ENCODE results near the gene WDR59.
"Not testable (repeated sequence)": the region's sequence is repeated elsewhere in the genome, so short reads cannot be mapped to it uniquely, and the experiment has no call there.

The WDR59 gene

DNA sequence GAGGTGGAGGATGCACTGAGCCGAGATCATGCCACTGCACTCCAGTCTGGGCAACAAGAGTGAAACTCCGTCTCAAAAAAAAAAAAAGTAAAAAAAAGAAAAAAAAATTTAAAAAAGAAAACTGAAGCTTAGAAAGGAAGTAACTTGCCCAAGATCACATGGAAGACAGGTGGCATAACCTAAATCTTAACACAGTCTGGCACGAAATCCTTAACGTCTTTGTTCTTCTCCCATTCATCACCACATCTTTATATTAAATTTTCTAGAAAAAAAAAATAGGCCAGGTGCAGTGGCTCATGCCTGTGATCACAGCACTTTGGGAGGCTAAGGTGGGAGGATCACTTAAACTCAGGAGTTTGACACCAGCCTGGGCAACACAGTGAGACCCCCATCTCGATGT is 9.3 kb downstream of the WDR59 start:
- DNase-seq: no peak

DNA sequence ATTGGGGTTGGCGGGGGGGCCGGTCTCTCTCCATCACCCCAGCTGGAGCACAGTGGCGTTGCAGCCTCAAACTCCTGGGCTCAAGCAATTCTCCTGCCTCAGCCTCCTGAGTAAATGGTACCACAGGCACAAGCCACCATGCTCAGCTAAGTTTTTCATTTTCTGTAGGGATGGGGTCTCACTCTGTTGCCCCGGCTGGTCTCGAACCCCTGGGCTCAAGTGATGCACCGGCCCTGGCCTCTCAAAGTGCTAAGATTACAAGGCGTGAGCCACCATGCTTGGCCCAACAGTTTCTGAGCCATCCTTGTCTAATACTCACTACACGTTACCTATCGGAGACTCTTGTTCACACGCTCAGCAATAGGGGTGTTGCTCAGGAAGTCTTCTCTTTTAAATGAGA is 11.6 kb downstream of the WDR59 start:
- no peak for DNase-seq

DNA sequence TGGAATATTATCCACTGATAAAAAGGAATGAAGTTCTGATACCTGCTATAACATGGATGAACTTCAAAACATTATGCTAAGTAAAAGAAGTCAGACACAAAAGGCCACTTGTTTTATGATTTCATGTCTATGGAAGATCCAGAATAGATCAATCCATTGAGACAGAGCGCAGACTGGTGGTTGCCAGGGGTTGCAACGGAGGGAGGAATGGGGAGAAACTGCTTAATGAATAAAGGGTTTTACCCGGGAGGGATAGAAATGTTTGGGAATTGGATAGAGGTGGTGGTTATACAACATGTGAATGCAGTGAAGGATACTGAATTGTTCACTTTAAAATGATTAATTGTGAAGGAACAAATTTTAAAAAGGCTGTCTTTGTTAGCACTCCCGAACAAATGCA is 30.2 kb downstream of the WDR59 start:
- DNase-seq: no peak

DNA sequence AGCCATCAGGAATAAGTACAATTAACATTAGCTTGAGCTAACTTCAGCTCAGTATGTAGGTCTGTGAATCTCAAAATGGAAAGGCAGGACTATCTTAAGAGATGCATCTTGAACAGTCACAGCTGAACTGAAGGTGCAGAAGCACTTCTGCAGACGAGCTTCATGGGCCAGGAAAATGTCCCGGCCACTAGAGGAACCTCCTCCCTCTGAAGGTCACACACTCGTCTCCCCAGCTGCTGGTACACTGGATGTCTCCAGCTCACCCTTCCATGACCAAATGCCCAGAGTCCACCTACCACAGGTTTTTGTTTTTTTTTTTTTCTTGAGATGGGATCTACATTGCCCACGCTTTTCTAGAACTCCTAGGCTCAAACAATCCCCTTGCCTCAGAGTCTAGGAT is 33.2 kb downstream of the WDR59 start:
- no peak for DNase-seq

DNA sequence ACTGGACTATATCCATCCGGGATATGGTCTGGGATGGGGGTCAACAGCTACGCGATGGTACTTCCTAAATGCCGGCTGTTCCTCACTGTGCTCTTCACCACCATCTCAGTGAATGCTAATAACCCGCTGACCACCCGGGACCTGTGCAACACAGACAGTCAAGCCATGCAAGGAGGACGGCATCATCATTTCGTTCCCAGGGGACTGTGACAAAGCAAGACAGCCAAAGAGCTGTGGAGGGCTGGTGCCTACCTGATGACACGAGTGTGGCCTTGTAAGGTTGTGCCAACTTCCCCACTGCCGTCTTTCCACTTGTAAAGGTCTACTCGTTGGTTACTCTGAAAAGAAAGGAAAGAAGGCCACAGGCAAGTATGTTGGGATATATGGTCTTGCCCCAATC is 33.7 kb downstream of the WDR59 start:
- no peak for DNase-seq

DNA sequence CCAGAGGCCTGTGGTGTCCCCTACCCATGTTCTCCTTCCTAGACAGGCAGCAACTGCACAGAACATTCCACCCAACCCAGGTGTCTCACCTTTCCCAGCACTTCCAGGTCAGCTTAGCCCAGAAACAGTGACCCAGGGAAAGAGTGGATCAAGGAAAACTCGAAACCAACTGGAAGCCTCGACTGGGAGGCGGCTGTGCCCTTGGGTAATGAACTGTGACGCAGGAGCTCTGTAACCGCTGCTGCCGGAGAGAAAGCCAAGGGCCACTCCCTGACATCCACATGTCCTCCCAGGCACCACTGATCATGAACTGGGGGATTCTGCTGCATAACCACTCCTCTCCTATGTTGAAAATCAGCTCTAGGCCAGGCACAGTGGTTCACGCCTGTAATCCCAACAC is 34.4 kb downstream of the WDR59 start:
- DNase-seq: peak; percentile 12

DNA sequence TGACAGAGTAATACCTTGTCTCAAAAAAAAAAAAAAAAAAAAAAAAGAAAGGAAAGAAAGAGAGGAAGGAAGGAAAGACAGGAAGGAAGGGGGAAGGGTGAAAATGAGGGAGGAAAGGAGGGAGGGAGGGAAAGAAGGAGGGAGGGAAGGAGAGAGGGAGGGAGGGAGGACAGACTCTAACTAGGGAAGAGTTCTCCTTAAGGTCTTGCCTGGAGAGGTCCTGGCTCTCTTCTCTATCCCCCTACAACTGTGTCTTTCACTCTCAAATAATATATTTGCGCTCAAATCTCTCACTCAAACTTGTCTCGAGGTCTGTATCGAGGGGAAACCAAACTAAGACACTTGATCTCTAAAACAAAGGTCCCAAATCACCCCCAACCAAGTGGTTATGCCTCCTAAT is 35.6 kb downstream of the WDR59 start:
- DNase-seq: no peak

DNA sequence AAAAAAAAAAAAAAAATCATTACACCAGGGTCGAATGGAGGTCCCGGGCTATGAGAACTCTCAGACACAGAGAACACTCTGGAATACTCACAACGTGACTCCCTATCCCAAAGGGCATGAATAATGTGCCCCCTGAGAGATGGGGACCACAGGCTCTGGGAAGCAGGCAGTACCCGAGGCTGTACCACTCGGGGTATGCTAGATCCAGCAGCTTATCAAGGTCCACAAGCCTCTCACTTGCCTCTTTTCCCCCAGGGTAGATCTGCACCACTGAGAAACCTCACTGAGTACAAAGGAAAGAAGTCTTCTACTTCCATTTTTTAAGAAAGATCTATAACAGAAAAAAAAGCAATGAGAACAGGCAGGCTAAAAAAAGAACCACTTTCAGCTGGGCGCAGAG is 40.5 kb downstream of the WDR59 start:
- no peak for DNase-seq

DNA sequence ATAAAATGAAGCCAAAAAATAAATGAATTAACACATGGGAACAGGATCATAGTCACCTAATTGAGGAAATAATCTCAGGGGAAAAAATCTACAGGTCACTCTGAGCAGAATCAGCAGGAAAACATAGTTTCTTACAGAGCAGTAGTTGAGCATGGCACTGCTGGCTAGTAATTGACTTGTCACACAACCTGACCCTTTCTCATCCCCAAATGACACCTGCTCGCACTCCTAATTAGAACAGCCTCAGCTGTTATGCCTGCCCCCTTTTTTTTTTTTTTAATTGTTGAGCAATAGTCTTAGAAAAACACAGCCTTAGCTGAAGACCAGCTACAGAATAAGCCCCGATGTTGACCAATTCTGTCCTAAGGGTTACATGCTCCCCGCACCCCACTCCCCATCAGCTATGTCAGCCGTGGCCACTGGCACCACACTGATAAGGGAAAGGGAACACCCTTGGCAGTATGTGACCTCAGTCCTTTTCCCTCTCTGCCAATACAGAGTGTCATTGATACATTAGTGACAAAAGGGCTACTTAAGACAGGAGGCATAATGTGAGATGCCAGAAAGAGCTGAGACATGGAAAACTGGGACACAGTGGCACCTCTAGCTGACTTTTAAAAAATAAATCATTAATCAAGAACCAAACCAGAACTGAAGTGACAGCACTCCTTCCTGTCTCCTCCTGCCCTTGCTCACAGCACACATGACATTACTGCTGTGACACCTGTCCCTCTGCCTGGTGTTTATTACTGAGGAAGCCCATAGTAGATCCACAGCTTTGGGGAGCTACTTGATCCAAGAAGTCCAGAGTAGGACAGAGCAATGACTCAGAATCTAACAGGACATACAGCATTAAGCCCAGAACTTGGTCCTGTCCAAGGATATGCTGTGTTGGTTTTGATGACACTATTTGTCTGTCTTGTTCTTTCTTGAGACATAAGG is 41.7 kb downstream of the WDR59 start:
- no peak for DNase-seq

DNA sequence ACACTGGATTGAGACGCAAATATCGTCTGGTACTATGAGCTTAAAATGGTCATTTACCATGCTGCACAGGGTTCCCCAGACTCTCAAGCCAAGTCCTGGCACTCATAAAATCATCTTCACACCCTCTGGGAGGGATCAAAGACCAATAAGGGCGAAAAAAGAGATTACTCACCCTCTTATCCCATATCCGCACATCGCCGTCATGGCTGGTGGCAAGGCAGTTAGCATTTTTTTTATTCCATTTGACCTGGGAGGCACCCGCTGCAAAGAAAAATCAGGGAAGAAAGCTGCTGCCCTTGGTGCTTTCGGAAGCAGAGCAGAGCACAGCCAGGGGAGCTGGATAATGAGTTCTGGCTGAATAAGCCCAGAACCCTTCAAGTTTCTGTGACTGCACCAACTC is 42.4 kb downstream of the WDR59 start:
- no peak for DNase-seq

DNA sequence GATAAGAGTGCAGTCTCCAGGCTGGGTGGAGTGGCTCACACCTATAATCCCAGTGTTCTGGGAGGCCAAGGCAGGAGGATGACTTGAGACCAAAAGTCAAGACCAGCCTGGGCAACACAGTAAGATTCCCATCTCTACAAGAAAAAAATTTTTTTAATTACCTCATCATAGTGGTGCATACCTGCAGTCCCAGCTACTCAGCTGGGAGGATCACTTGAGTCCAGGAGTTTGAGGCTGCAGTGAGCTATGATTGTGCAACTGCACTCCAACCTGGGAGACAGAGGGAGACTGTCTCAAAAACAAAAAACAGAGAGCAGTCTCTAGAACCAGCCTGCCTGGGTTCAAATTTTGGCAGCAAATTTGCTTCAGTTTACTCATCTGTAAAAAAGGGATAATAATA is 45.2 kb downstream of the WDR59 start:
- no peak for DNase-seq

DNA sequence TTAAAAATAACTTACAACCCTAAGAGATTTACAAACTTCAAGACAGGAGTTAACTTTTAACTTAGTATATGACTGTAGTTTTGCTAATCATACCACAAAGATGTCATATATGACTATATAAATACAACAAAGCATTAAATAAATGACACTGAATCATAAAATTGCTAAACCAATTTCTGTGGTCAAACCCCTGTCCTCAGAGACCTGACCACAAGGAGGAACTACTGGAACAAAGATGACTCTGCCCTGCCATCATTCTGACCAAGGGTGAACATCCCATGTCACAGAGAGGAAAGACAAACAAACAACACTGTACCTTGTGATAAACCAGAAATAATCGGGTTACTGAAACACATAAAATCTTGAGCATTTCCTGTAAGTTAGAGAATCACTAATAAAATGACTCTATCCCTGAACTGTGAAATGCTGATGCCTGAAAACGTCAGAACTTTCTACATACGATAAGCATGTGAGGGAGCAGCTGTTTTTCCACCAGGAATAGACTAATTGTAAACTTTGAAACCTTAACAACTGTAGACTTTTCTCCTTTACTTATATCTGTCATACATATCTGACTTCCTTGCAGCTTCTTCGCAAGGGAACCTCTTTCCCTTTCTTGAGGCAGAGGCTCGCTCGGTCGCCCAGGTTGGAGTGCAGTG is 47.9 kb downstream of the WDR59 start:
- no peak for DNase-seq

DNA sequence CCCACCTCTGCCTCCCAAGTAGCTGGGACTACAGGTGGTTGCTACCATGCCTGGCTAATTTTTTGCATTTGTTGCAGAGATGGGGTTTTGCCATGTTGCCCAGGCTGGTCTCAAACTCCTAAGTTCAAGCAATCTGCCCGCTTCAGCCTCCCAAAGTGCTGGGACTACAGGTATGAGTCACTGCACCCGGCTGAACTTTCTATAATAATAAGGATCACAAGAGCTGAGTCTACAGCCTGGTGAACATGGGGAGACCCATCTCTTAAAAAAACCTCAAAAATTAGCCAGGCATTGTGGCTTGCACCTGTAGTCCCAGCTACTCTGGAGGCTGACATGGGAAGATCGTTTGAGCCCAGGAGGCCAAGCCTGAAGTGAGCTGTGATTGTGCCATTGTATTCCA is 53.5 kb downstream of the WDR59 start:
- no peak for DNase-seq

DNA sequence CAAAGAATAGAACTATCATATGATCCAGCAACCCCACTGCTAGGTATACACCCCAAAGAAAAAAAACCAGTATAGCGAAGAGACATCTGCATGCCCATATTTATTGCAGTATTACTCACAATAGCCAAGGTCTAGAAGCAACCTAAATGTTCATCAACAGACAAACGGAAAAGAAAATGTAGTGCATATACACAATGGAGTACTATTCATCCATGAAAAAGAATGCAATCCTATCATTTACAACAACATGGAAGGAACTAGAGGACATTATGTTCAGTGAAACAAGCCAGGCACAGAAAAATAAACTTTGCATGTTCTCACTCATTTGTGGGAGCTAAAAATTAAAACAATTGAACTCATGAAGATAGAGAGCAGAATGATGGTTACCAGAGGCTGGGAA is 55.3 kb downstream of the WDR59 start:
- DNase-seq: no peak

DNA sequence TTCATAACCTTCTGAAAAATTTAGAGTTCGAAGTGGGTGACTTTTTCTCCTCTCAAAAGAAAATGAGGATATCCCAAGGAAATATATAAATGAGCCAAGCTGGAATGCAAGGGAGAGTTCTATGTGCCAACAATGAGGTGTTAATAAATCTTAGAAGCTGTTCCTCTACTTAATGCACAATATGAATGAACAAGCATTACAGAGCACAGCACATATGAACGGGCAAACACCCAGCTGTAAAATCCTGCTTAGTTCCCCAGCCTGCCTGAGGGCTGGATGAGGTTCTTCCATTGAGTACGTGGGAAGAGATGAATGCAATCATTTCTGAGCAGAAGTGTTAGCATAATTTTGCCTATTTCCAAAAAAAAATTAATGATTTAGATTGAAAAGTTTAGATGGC is 58.1 kb downstream of the WDR59 start:
- DNase-seq: no peak

DNA sequence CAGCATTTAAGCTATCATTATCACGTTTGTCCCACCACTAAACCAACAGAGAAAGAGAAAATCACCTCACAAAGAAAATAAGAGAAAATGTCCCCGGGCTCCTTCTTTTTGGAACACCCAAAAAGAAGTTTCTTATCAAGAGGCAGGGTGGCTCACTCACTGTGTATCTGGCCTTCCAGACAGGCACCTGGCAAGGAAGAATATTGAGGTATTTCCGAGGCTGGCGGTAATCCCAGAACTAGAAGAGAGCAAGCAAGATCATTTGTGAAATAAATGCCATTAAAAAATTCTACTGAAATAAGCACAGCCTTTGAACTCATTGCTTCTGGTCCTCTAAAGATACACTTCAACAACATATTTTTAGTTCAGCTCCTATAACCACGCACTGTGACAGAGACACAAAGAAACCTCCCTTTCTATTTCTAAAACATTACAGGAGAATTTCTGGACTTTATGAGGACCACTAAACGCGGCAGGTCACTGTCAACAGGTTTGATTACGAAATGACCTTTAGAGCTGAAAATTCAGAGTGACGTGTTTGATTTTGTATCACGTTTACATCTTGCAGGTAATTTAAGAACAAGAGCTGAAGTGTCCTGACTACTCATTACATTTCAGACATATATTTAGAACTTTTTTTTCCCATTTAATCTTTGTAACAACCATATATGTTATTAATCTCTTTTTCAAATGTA is 61.0 kb downstream of the WDR59 start:
- DNase-seq: no peak

DNA sequence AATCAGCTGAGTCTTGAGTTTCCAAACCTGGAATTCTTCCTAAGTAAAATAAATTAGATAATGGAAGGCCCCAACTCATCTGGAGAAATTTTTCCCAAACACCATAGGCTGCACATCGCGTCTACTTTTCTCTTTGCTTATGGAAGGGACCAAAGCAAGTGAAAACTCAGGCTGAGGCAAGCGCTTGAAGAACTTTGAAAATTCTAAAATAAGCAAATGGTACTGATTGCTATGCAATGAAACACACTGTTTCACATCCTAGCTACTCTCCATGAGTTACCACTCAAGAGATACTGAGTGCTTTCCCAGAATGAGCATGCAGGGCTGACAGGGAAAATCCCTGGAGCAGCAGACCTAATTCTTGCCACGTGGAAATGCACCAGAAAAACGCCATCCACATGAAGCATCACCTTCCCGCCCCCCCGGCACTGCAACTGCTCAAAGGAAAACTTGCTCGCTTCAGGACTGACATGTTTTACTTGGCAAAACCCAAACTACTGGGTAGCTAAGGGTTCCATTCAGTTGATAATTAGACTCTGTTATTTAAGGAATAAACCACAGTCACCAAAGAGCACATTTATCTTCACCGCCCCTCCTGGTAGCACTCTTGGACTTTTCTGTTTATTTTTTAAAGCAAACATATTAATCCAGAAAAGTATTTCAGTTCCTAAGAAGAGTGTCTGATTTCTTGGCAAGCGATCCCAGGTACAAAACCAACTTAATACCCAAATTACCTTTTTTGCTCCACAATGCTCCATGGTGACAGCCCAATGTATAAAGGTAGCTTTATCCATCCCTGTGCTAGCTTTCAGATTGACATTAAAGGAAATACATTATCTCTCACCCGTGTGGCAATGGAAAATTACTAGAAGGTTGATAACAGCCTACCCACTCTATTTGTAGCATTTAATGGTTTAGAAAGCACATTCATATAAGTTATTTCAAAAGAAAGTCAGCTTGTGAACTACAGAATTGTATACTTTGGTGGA is 62.5 kb downstream of the WDR59 start:
- no peak for DNase-seq

DNA sequence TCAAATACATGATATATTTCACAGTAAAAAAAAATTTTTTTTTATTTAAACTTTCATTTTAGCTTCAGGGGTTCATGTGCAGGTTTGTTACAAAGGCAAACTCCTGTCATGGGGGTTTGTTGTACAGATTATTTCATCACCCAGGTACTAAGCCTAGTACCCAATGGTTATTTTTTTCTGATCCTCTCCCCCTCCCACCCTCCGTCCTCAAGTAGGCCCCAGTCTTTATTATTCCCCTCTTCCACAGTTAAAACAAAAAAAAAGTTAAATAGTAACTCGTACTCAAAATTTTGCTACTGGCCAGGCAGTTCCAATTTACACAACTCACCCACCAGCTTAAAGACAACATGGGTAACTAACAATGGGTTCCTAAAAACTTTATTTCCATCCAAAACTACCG is 63.9 kb downstream of the WDR59 start:
- DNase-seq: no peak

DNA sequence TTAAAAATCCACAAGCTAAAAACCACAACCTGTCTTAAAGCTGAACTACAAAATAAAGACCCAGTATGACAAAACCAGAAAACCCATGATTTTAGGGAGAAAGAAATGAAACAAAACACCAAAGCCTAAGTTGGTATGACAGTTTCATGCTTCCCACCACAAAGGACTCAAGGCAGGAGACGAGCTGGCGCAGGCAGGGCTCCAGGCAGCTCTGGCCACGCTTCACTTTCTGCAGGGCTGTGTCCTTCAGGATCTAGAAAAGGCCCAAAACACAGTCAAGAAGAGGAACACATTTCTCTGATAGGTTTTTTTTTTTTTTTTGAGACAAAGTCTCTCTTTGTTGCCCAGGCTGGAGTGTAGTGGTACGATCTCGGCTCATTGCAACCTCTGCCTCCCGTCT is 75.3 kb downstream of the WDR59 start:
- no peak for DNase-seq

DNA sequence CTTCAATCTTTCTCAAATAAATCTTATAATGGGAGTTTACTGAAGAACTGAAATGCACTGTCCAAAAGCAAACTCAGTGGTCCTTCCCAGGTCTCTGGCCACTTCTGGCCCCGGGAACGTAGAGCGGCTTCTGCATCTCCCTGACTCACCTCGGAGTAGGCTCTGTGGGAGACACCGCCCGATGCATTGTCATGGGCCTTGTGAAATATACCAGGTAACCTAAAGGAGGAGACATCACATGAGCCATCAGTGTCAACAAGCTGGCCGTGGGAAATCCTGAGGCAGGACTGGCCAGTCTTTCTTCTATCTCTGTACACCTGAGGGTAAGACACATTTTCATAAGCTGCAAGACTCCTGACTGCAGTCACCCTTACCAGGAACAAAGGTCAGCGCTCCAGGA is 76.2 kb downstream of the WDR59 start:
- DNase-seq: not testable (repeated sequence)

DNA sequence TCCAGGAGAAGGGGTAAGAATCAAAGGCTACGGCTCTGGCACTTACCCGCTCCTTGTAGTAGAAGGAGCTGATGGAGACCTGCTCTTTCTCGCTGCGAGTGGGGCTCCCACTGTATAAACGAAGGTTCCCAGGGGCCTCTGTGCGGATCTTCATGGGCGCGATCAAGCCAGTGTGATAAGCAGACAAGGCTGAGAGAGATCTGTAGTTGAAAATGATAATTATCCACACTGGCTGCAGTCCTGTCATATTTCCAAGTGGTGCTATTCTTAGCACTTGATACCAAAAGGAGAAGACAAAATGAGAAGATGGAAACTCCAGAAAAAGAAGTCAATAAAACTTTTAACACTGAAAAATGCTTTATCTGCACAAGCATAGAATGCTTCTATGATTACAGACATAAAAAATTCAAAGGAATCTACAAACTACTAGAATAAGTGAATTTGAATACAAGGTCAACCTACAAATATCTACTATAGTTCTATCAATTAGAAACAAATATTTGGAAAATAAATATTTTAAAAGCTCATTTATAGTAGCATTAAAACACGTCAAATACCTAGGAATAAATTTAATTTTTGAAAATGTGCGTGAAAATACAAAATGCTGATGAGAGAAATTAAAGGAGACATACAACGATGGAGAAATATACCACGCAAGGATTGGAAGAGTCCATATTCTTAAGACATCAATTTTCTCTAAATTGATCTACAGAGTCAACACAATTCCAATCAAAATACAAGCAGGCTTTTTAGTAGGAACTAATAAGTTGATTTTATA is 80.8 kb downstream of the WDR59 start:
- DNase-seq: no peak

All from right kidney (tissue), 1 donor.